Stimulated activated CD4-positive, alpha-beta T cell treated with anti-CD3 and anti-CD28 coated beads, Interleukin-12 subunit alpha, Interleukin-12 subunit beta, amount 100 ng/mL, for 24 hours (primary cell): Measurements from ENCODE around the gene ZSWIM4.
A peak's percentile ranks its signal among the peaks of the same experiment; 100 is the strongest.

Experiments
- DNase-seq, 2 experiments: peaks; one replicate each; pipeline ENCODE4 v3.0.0-alpha.2; 2020; ENCODE audit warnings: low read depth in 2 of 2

ZSWIM4 gene

DNA sequence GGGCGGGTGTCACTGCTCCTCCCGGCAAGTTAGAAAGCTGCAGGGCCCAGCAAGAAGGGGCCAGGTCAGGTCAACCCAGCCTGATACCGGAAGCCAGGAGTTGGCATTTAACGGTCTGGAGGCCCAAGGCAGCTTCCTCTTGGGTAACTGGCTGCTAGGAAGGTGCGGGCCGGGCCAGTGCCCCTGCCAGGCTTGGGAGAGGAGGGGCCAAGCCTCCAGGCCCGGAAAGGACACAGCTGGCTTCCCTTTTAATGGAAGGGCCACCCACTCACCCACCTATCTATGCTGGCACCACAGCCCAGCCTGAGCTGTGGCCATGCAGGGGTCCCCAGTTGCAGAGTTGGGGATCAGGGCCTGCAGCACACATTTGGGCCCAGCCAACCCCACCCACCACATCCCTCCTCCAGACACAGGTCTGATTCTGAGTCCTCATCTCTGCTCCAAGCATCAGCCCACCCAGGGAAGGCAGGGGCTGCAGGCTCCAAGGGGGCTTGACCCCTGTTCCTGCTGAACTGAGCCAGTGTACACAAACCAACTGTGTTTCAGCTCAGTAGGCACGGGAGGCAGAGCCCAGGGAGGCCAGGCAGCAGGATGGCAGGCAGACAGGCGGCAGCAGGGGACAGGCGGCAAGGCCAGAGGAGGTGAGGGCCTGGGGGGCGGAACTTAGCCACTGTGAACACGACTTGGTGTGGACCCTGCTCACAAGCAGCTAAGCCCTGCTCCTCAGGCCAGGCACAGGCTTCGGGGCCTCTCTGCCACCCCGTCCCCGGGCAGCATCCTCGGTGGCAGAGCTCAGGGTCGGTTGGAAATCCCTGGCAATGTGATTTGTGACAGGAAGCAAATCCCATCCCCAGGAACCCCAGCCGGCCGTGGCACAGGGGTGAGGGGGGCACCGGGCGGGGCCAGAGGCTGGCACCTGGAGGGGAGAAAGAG, 40.8 kb downstream of the ZSWIM4 start:
- no peak for DNase-seq

DNA sequence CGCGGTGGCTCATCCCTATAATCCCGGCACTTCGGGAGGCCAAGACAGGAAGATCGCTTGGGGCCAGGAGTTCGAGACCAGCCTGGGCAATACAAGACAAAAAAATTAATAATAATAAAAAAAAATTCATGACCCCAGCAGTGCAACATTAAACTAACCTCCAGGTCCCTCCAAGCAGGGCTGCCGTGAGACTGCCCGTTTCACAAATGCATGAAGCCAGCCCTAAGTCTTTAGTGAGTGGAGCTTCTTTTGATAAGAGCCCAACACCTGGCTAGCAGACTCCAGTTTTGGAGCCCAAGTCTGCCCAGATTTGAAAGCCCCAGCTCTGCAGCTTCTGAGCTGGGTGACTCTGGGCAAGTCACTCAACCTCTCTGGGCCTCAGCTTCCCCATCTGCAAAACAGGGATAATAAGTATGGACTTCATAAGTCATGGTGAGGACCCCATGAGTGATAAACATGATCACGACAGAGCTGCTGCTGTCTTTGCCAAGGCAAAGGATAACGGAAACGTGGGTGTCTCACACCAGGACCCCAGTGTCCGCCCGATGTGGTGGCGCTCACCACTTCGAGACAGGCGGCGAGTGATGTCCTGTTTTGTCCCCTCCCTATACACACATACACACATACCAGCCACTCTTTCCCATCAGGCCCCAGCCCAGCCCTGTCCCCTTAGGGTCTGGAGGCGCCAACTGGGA, 43.3 kb downstream of the ZSWIM4 start:
- no peak for DNase-seq

GRCh38 chr19:13839130-13839937, 44.1 kb downstream of the ZSWIM4 start:
- DNase-seq: peak; percentile 77 to 88

DNA sequence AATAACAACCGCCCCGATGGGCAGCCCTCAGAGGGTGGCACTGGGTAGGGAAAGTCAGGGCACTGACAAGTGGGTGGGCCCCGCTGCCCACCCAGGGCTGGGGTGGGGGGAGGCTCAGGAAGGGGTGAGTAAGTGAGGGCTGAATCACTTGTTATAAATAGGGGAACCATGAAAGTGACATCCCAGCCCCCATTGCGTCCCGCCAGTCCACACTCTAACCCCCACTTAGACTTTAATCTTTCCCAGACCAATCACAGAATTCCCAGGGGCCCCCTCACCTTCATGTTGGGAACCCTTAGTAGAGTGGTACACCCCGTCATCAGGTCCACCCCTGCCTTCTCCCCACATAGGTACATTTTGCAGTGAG, 44.7 kb downstream of the ZSWIM4 start:
- no peak for DNase-seq

DNA sequence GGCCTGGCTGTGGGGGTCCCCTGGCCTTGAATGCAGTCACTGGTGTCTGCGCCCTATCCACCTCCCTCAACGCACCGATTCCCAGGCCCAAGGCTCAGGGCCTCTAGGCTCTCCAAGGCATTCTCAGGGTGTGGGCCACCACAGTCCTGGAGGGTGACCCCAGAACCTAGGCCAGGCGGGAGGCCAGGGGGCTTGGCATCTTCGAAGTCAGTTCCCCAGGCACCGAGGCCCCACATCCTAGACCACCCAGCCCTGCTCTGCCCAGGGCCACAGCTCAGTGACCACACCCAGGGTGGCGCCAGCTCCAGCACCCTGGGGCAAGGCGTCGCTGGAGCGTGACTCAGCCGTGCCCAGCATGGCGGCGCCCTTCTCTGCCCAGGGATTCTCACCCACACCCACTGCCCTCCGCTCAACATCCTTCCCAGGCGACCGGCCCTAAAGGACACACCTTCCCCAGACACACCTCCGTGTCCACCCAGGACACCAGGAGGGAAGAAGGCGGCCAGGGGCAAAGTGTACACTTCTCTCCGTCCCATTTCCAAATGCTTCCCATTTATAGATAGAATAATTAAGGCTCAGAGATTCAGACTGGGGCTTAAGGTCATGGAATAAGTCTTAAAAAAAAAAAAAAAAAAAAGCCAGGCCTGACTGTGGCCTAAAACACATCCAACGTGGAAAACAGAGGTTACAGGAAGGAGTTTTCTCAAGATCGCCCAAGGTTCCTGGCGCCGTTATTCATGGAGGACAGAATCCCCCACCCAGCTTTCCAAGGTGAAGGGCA, 45.3 kb downstream of the ZSWIM4 start:
- no peak for DNase-seq

DNA sequence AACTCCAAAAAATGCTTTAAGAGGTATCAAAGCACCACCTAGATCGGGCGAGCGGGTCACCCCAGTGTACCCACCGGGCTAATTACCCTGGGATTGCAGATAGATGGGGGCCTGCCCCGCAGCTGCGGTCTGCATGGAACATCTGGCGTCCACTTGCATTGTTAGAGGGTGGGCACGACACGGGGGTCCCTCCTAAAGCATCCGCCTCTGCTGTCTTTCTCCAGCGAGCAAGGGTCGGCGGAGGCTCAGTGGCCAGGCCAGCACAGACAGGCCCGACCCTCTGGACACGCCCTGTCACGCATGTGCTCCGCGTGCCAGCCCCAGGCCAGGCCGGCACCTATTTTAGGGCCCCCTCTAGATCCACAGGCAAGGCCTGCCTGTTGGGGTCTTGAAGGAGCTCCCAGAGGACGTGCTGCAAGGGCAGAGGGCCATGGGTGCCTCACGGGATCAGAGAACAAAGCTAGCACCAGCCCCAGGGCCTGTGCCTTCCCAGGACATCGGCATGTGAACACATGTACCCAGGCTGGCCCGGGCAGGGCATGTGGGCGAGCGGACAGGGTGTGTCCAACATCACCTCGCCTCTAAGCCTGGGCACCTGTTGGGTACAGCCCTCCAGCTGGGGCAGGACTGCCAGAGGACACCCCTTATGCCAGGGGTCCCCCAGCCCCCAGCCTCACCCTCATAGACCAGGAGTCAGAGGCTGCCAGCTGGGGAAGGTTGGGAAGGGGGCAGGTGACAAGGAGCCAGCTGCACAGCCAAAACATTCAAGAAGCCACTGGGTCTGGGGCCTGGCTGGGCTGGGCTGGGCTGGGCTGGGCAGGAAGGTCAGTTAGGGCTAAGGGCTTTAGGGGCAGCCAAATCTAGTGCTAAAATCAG, 46.1 kb downstream of the ZSWIM4 start:
- DNase-seq: no peak

DNA sequence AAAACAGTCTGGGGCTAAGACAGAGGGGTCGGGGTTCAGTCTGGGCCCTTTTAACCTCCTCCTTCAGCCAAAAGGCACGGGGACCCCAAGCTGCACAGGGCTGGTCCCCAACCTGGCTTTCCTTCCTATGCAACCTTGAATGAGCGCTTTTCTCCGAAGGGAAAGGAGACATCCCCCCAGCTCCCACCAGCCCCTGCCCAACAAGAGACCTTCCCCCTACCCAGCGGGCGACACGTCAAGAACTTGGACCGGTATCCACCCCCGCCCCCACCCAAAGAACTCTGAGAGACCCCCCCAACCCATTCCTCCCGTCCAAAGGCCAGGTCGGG, 46.7 kb downstream of the ZSWIM4 start:
- no peak for DNase-seq

- no peak for DNase-seq
These were observed 47.3 kb downstream of the ZSWIM4 start for GRCh38 chr19:13842291-13843103.

DNA sequence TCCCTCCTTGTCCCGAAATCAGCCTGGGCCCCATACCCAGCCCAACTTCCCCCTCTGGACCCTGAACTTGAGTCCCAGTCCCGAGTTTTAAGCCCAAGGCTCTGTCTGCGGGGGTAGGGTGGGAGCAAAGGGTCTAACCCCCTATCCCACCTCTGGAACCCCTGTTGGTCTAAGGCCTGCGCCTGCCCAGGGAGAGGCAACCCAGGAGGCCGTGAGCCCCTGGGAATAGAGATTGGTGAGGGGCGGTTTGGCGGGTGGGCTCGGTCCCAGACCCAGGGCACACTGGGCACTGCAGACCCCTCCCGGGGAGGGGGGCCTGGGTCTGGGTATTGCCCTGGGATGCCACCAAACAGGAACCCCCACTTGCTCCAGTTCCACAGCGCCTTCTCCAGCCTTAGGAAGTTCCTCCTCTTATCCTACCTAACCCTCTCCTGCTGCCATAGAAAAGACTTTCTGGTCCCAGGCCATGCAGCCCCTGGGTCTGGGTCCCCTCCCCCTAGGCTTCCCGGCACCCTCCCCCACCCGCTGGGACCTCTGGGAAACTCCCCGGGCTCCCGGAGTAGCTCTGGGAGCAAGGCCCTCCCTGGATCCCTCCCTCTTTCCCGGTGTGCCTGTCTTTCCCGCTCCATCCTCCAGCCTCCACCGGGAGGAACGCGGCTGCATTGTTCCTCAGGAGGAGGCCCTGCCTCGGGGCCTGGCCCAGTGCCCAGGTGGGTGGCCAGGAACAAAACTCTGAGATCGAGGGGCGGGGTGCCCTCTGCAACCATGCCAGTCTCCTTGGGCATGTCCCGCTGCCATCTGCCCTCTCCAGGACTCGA, 48.1 kb downstream of the ZSWIM4 start:
- DNase-seq: no peak

- no peak for DNase-seq
These were observed 48.9 kb downstream of the ZSWIM4 start for GRCh38 chr19:13844130-13844631.

GRCh38 chr19:13846557-13847406, 51.5 kb downstream of the ZSWIM4 start:
- DNase-seq: peak; percentile 78 to 91

DNA sequence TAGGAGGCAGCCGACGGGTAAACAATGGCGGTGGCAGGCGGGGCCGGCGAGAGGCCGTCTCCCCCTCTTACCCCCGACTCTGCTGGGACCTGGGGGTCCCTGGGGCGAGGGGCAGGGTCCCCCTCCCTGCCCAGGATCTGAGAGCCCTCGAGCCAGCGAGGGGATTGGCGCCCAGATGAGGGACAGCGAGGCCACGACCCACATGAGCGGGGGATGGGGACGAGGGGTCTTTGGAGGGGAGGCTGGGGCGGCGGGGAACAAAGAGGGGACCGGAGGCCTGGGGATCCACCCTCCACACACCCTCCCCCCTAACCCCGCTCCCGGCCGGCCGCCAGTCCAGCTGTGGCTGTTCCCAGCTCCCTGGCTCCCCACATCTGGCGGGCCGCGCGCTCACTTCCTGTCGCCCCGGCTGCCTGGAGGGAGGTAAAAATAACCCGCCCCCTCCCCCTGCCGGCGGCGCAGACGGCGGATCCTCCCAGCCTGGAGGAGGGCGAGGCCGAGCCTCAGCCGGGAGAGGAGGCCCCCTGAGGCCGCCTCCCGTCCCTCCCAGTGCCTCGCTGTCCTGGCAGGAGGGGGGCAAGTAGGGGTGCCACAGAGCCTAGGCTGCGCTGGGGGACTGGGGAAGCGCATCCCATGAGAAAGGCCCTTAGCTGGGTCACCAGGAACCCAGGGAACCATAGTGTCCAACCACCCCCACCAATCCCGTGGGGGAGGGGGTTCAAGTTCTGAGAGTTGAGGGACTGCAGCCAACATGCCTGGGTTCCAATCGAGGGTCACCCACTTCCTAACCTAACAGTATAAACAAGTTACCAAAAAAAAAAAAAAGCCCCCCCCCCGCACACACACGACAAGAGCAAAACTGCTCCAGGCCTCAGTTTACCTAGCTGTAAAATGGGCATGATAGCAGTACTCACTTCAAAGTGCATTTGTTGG, 52.4 kb downstream of the ZSWIM4 start:
- peak; percentile 60 to 78 for DNase-seq

GRCh38 chr19:13848340-13848677, 53.1 kb downstream of the ZSWIM4 start:
- no peak for DNase-seq

DNA sequence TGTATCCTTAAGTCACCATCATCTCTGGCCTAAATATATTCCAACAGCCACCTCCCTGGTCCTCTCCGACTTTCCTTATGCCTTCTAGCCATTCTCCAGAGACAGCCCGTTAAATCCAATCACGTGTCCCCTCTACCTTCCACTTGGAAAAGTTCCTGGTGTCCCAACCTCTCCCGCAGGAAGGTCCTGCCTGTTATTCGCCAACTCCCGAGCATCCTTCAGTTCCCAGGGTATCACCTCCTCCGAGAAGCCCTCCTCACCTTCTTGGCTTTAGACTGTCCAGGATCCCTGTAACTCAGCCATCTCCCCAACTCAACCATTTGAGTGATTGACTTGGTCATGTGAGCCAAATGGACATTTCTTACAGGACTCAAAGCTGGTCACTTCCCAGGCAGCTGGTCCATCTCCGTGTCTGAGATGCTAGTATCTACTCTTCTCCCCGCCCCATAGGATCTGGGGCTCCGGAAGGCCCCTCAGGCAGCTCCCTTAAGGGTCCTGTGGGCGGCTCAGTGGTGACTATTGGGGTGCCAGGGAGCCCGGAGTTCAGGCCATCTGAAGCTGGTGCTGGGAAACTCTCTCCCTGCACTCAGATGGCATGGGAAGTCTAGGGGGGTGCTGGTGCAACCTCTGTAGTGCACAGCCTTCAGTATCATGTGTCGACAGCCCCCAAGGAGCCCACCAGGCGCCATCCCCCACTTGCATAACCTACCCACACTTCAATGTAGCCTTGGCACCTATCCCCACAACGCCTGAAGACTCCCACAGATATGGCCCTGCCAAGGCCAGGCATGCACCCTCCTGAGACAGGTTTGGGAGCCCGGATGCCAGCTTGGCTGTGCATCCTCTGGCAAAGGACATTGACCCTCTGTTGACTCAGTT, 53.8 kb downstream of the ZSWIM4 start:
- no peak for DNase-seq

DNA sequence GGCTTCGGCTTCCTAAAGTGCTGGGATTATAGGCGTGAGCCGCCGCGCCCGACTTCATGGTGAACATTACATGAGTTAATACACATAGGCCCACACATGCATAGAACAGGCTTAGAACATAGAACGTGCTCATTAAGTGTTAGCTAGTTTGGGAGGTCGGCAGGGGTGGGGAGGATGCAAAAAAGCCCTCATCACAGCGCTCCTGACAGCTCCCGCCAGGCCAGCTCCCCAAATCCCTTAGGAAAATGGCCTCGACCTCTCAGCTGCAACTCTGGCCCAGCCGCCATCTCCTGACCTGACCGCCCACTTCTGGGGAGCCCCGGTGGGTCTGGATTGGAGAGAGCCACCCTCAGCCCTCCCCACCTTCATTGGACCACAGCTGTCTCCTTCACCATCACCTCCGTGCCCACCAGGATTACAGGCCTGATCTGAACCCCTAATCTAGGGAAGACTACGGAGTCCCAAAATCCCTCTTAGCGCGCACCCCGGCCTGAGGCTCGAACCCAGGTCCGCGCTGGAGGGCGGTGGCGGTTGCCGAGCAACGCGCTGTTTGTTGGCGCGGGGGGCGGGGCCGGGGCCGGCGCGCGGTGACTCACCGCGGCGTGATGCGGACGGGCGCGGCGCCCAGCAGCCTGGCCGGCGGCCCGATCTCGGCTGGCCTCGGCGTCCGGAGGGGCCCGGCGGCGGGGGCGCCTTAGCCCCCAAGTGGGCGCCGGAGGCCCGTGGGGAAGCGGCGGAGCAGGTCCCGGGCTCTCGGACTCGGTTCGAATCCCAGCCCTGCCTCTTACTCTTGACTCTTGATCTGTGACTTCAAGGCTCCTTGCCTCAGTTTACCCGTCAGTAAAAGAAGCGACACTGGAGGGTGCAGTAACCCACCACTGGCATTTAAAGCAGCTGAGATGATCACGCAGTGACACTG, 55.0 kb downstream of the ZSWIM4 start:
- peak in 1 of 2 experiments; percentile 66 for DNase-seq
